H1 (cell line): ENCODE data around the gene STK16. TPM values are rescaled to one million over a fixed set of nuclear protein-coding genes. Genes with fewer than 3 reads are reported as not detected.
A peak's percentile ranks its signal among the peaks of the same experiment; 100 is the strongest.

Experiments
- CTCF ChIA-PET: fragments of 300-600 bp; sonication (Branson Sonifier 250); formaldehyde crosslinking; loops from one replicate; lab custom pipeline; 2021; ENCODE audit not compliant: partially characterized antibody; lab: Charles Lee
- POLR2A ChIA-PET: fragments of 300-600 bp; sonication (Branson Sonifier 250); formaldehyde crosslinking; loops from one replicate; lab custom pipeline; 2021; ENCODE audit warnings: inconsistent platforms; ENCODE audit not compliant: partially characterized antibody; lab: Charles Lee
- DNase-seq, 2 experiments: peaks; one replicate each; pipeline versions ENCODE4 v3.0.0 to v3.0.0-alpha.2; 2010 to 2022; ENCODE audit warnings: low spot score in 2 of 2, low read depth in 1 of 2, mixed read lengths in 1 of 2
- FAIRE-seq: peaks from 2 replicates; lab custom pipeline; 2011; peaks lifted over from hg19 to GRCh38; lab: Jason Lieb, UNC
- H2AFZ ChIP-seq: 2 replicates; pipeline ENCODE4 v1.8.1; 2012; ENCODE audit warnings: low read length, inconsistent platforms
- H2AK5ac ChIP-seq: 2 replicates; pipeline ENCODE4 v1.6.1; 2013; ENCODE audit warnings: low read depth, low read length
- H2BK120ac ChIP-seq: replicated peaks from 2 replicates; pipeline ENCODE3; 2013; ENCODE audit warnings: low read depth, low read length, inconsistent platforms
- H2BK12ac ChIP-seq: 2 replicates; pipeline ENCODE4 v1.6.1; 2013; ENCODE audit warnings: low read depth, low read length
- H2BK15ac ChIP-seq: 2 replicates; pipeline ENCODE4 v1.6.1; 2013; ENCODE audit warnings: low read length
- H2BK20ac ChIP-seq: 2 replicates; pipeline ENCODE4 v1.6.1; 2013; ENCODE audit warnings: low read length
- H2BK5ac ChIP-seq: 2 replicates; pipeline ENCODE4 v1.6.1; 2013; ENCODE audit warnings: low read depth, low read length
- H3K14ac ChIP-seq: 2 replicates; pipeline ENCODE4 v1.6.1; 2013; ENCODE audit warnings: inconsistent platforms; ENCODE audit not compliant: insufficient read length
- H3K18ac ChIP-seq: 2 replicates; pipeline ENCODE4 v1.6.1; 2013; ENCODE audit warnings: low read length; ENCODE audit errors: extremely low read depth
- H3K23ac ChIP-seq: 2 replicates; pipeline ENCODE4 v1.6.1; 2013; ENCODE audit warnings: inconsistent platforms; ENCODE audit not compliant: insufficient read length
- H3K23me2 ChIP-seq: 2 replicates; pipeline ENCODE4 v1.6.1; 2013; ENCODE audit warnings: low read depth, low read length
- H3K27ac ChIP-seq: 2 replicates; pipeline ENCODE4 v1.6.1; 2011; ENCODE audit warnings: low read depth, low read length, inconsistent platforms
- H3K27me3 ChIP-seq, 4 experiments: replicated peaks in 1 of 4; 1 replicate in 1 of 4; 2 replicates in 3 of 4; pipeline versions ENCODE4 v1.6.1 to v1.8.1; 2011 to 2013; ENCODE audit warnings: low read length in 3 of 4, mild to moderate bottlenecking in 3 of 4, inconsistent platforms in 2 of 4, mixed read lengths in 2 of 4, moderate library complexity in 1 of 4; ENCODE audit not compliant: control insufficient read depth in 3 of 4, insufficient read depth in 3 of 4; ENCODE audit errors: extremely low read depth in 1 of 4
- H3K36me3 ChIP-seq, 4 experiments: 2 replicates each; pipeline versions ENCODE4 v1.6.1 to v1.8.1; 2011 to 2013; ENCODE audit warnings: mild to moderate bottlenecking in 4 of 4, low read length in 3 of 4, moderate library complexity in 2 of 4, control low read depth in 1 of 4, inconsistent platforms in 1 of 4; ENCODE audit not compliant: insufficient read depth in 4 of 4, control insufficient read depth in 2 of 4
- H3K4ac ChIP-seq: replicated peaks from 2 replicates; pipeline ENCODE3; 2013; ENCODE audit warnings: low read length, low read depth, mixed read lengths, inconsistent platforms; ENCODE audit not compliant: insufficient read length
- H3K4me1 ChIP-seq, 4 experiments: replicated peaks in 1 of 4; 1 replicate in 1 of 4; 2 replicates in 3 of 4; pipeline versions ENCODE4 v1.6.1 to v1.8.1; 2011 to 2013; ENCODE audit warnings: low read length in 3 of 4, inconsistent platforms in 2 of 4, mixed read lengths in 1 of 4; ENCODE audit not compliant: insufficient read depth in 4 of 4, control insufficient read depth in 3 of 4
- H3K4me2 ChIP-seq, 2 experiments: 2 replicates each; pipeline versions ENCODE4 v1.6.1 to v1.8.1; 2011 to 2013; ENCODE audit warnings: low read depth in 2 of 2, low read length in 2 of 2, control low read depth in 1 of 2, inconsistent platforms in 1 of 2, mild to moderate bottlenecking in 1 of 2; ENCODE audit not compliant: insufficient read depth in 1 of 2
- H3K4me3 ChIP-seq, 4 experiments: fragments of 200-600, 300-600 bp in 1 of 4; sonication (generic), shearing (Covaris generic), sonication (Bioruptor Twin) in 1 of 4; 2 replicates each; pipeline versions ENCODE4 v1.5.1 to v1.8.1; 2011 to 2016; ENCODE audit warnings: low read length in 4 of 4, low read depth in 3 of 4, control low read depth in 2 of 4, inconsistent platforms in 2 of 4, mild to moderate bottlenecking in 2 of 4, mixed read lengths in 1 of 4, moderate library complexity in 1 of 4; ENCODE audit not compliant: insufficient read depth in 2 of 4; ENCODE audit errors: extremely low read depth in 1 of 4
- H3K56ac ChIP-seq: replicated peaks from 2 replicates; pipeline ENCODE3; 2013; ENCODE audit warnings: low read depth, mild to moderate bottlenecking, mixed read lengths, low read length, inconsistent platforms; ENCODE audit not compliant: insufficient read length
- H3K79me1 ChIP-seq: 2 replicates; pipeline ENCODE4 v1.6.1; 2013; ENCODE audit warnings: low read depth, low read length, control low read depth
- H3K79me2 ChIP-seq, 2 experiments: 2 replicates each; pipeline versions ENCODE4 v1.6.1 to v1.8.1; 2012 to 2013; ENCODE audit warnings: low read length in 2 of 2, mild to moderate bottlenecking in 2 of 2, inconsistent platforms in 1 of 2; ENCODE audit not compliant: insufficient read depth in 2 of 2, control insufficient read depth in 1 of 2
- H3K9ac ChIP-seq, 4 experiments: replicated peaks in 1 of 4; 1 replicate in 1 of 4; 2 replicates in 3 of 4; pipeline versions ENCODE4 v1.6.1 to v1.8.1; 2011 to 2013; ENCODE audit warnings: low read depth in 3 of 4, low read length in 3 of 4, control low read depth in 2 of 4, mild to moderate bottlenecking in 2 of 4, moderate library complexity in 2 of 4, inconsistent platforms in 1 of 4; ENCODE audit errors: extremely low read depth in 1 of 4
- H3K9me3 ChIP-seq, 2 experiments: 2 replicates each; pipeline versions ENCODE4 v1.6.1 to v1.8.1; 2012 to 2013; ENCODE audit warnings: mild to moderate bottlenecking in 2 of 2, moderate library complexity in 2 of 2, control low read depth in 1 of 2, inconsistent platforms in 1 of 2, low read depth in 1 of 2, low read length in 1 of 2, mixed read lengths in 1 of 2; ENCODE audit not compliant: insufficient read depth in 2 of 2
- H4K20me1 ChIP-seq, 2 experiments: replicated peaks in 1 of 2; 2 replicates each; pipeline versions ENCODE3 to v1.8.1; 2011 to 2013; ENCODE audit warnings: inconsistent platforms in 2 of 2, low read length in 2 of 2, mild to moderate bottlenecking in 1 of 2; ENCODE audit not compliant: insufficient read depth in 2 of 2, control insufficient read depth in 1 of 2
- H4K5ac ChIP-seq: 2 replicates; pipeline ENCODE4 v1.6.1; 2013; ENCODE audit warnings: low read length, low read depth, mixed read lengths, inconsistent platforms; ENCODE audit not compliant: insufficient read length
- H4K8ac ChIP-seq: 2 replicates; pipeline ENCODE4 v1.8.0; 2013; ENCODE audit warnings: mild to moderate bottlenecking, moderate library complexity, low read length, inconsistent platforms; ENCODE audit not compliant: insufficient read depth; ENCODE audit errors: extremely low read depth
- H4K91ac ChIP-seq: replicated peaks from 2 replicates; pipeline ENCODE3; 2013; ENCODE audit warnings: low read length, mixed read lengths, inconsistent platforms; ENCODE audit not compliant: insufficient read length
- CREB1 ChIP-seq: IDR thresholded peaks from 2 replicates; pipeline ENCODE4 v1.6.1; 2012; ENCODE audit warnings: inconsistent platforms
- WGBS, 2 experiments: shearing (Covaris generic) in 1 of 2; methylation state at CpG; one replicate each; pipeline versions ENCODE4 v1.1.6 to v1.1.7; 2013 to 2015; ENCODE audit warnings: low lambda C conversion rate in 2 of 2, mixed read lengths in 2 of 2, inconsistent platforms in 1 of 2, low coverage in 1 of 2, missing lambda C conversion rate in 1 of 2; ENCODE audit not compliant: insufficient replicate concordance in 2 of 2, insufficient coverage in 1 of 2, insufficient read length in 1 of 2; ENCODE audit errors: extremely low coverage in 1 of 2, missing lambda C conversion rate in 1 of 2; 5-methylcytosine and 5-hydroxymethylcytosine counted together
- polyA plus RNA-seq, 7 experiments: library from polyadenylated mRNA; depleted of rRNA in 3 of 7; stranded (reverse) in 5 of 7; unstranded in 2 of 7; fragments of >200 nt in 5 of 7; fragments of 200-250 nt in 2 of 7; gene quantifications; 1 replicate in 5 of 7; 2 replicates in 1 of 7; 4 replicates in 1 of 7; pipeline versions ENCODE4 v1.2.1 to v1.2.3, GENCODE V29; 2011 to 2013; ENCODE audit warnings: missing spikeins in 2 of 7, mixed read lengths in 2 of 7
- total RNA-seq: library from RNA; stranded (reverse); fragmentation: NEBNext Ultra II Directional; extraction: Animal tissue kit (Norgen Biotek cat#: 25700); gene quantifications from 2 replicates; pipeline ENCODE4 v1.2.1, GENCODE V29; 2021

STK16 gene
- total and polyA plus RNA-seq, 2 of the 8 experiments (the other 6 are each of a cell fraction or from before 2014, with no cell fraction given) = 21.3 to 51.4 TPM

DNA sequence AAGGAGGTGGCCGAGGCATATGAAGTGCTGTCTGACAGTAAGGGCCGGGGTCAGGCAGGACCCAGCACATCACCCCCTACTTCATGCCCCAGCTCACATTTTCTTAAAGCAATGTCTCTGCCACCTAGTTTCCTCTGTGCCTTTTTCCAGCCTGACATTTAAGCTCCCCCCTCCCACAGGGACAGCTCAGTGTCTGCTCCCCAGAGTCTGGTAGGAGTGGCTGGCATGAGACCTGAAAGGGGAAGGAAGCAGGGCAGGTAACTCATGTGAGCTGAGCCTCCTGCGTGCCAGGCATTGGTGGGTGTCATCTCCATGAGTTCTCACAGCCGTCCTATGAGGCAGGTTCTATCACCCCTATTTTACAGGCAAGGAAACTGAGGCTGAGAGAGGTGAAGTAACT, 35.4 kb downstream of the STK16 start:
- Histone ChIP-seq H3K79me2 (no peaks in the 10 kb centered on the region), H3K9me3 (no peaks in the 10 kb centered on the region), H3K14ac (no peak overlapping the region), H2AFZ (no peak overlapping the region), H3K4me3 (no peak overlapping the region), H3K9ac (no peak overlapping the region), H2BK12ac (no peak overlapping the region), H2AK5ac (no peak overlapping the region), H2BK15ac (no peak overlapping the region; the same call in 1 of the 2 replicates), H4K8ac (no peak overlapping the region), H3K23me2 (peaks cover 8% of the 10 kb centered on the region; the same call in 1 of the 2 replicates), H3K4me1 (peaks cover 9 to 25% (median 14%) of the 10 kb centered on the region in 4 experiments), H3K18ac (no peak overlapping the region), H4K91ac (no peak overlapping the region), H3K23ac (no peak overlapping the region), H2BK120ac (no peak overlapping the region), H4K20me1 (no peaks in the 10 kb centered on the region), H3K27me3 (no peaks in the 10 kb centered on the region; a peak in 1 of 7 replicates), H3K36me3 (peaks cover 0 to 4% (median under 1%) of the 10 kb centered on the region in 4 experiments; a peak in 3 of 8 replicates), H2BK20ac (no peak overlapping the region), H4K5ac (no peak overlapping the region), H3K79me1 (no peaks in the 10 kb centered on the region; the same call in 1 of the 2 replicates), H3K4ac (no peak overlapping the region), H3K56ac (no peak overlapping the region), H2BK5ac (no peak overlapping the region), H3K27ac (no peak overlapping the region), H3K4me2 (peak overlapping the region in 1 of 2 experiments; percentile 73; a peak in 1 of 4 replicates)
- no peak for TF ChIP-seq CREB1
- POLR2A ChIA-PET = interaction anchor here (1.3 to 4.5 kb wide), 4 partner anchors 13 to 62 kb away, joined by 3 to 33 read pairs (median 16); partner anchors contain the start of genes ABCB6, GLB1L, STK16 and TUBA4A
- no peak for FAIRE-seq
- CTCF ChIA-PET = interaction anchor here (0.7 to 12.1 kb wide), 6 partner anchors 11 to 107 kb away, joined by 3 to 220 read pairs (median 3); partner anchors contain the start of genes DNPEP and TUBA4B
- DNase-seq = no peak
- 90% methylated on average over 4 of the region's 4 CpGs; no CpG with 5 or more reads in 1 of the 2 experiments for WGBS, 2 experiments
